BLaER1 (cell line): ENCODE measurements around the gene TMEM163.
"Not testable (repeated sequence)": the region's sequence is repeated elsewhere in the genome, so short reads cannot be mapped to it uniquely, and the experiment has no call there.

Experiments used
- H3K27ac ChIP-seq: shearing (Covaris generic); formaldehyde crosslinking; 2 replicates; pipeline ENCODE4 v1.8.1; 2022
- H3K27me3 ChIP-seq: shearing (Covaris generic); formaldehyde crosslinking; 2 replicates; pipeline ENCODE4 v1.8.1; 2022
- H3K36me3 ChIP-seq: shearing (Covaris generic); formaldehyde crosslinking; 2 replicates; pipeline ENCODE4 v1.8.1; 2022
- H3K4me1 ChIP-seq: shearing (Covaris generic); formaldehyde crosslinking; 2 replicates; pipeline ENCODE4 v1.8.1; 2022
- H3K4me2 ChIP-seq: shearing (Covaris generic); formaldehyde crosslinking; 2 replicates; pipeline ENCODE4 v1.8.1; 2022
- H3K4me3 ChIP-seq: shearing (Covaris generic); formaldehyde crosslinking; 2 replicates; pipeline ENCODE4 v1.8.1; 2022
- H3K9ac ChIP-seq: shearing (Covaris generic); formaldehyde crosslinking; 2 replicates; pipeline ENCODE4 v1.8.1; 2022
- H3K9me3 ChIP-seq: shearing (Covaris generic); formaldehyde crosslinking; 2 replicates; pipeline ENCODE4 v1.8.1; 2022
- H4K20me1 ChIP-seq: shearing (Covaris generic); formaldehyde crosslinking; 2 replicates; pipeline ENCODE4 v1.8.1; 2022
- Cebpa-rat ChIP-seq: shearing (Covaris generic); IDR thresholded peaks from 2 replicates; pipeline ENCODE4 v1.8.1; 2022

The TMEM163 gene

DNA sequence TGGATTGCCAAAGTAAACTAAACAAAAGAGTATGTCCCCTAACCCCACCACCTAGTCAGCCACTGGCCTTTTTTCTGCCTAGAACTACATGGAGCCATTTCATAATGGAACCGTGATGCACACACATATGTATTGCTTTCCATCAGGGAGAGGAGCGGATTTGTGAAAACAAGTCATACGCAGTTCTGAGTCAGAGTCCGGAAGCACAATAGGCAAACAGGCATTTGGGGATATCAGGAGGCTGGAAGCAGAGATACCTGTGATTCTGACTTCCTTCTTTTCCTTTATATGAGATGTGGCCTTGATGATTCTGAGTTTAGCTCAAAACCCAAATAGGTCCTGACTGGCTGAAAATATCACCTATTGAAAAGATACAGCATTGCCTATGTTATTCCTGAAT lies 93.5 kb downstream of the TMEM163 start:
- Histone ChIP-seq H3K4me2 (no peak overlapping the region), H3K27me3 (no peaks in the 10 kb centered on the region), H3K9me3 (no peaks in the 10 kb centered on the region), H3K4me1 (no peaks in the 10 kb centered on the region), H4K20me1 (no peaks in the 10 kb centered on the region), H3K36me3 (no peaks in the 10 kb centered on the region), H3K27ac (no peak overlapping the region), H3K4me3 (no peak overlapping the region), H3K9ac (no peak overlapping the region)
- no peak for TF ChIP-seq Cebpa-rat

DNA sequence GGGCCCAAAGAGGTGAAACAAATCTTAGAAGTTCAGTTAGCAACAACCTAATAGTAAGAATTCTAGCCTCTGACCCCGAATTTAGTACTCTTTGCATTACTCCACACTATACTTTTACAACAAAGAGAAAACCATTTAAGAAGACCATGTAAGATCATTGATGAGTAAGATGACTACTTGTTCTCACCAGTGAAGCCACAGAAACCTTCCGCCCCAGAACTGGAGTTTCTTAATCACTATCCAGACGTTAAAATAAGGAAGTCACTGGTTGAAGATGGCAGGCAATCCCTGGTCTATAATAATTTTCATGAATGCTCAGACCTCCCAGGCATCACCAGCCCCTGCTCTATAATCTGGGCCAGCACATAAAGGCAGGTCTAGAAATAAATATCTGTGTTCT lies 95.0 kb downstream of the TMEM163 start:
- Histone ChIP-seq H3K27me3 (no peaks in the 10 kb centered on the region), H3K27ac (no peak overlapping the region)

GRCh38 chr2:134623046-134623445 lies 95.8 kb downstream of the TMEM163 start:
- Histone ChIP-seq H4K20me1 (no peaks in the 10 kb centered on the region), H3K27me3 (no peaks in the 10 kb centered on the region), H3K9ac (no peak overlapping the region), H3K9me3 (no peaks in the 10 kb centered on the region), H3K4me3 (no peak overlapping the region), H3K4me2 (no peak overlapping the region), H3K27ac (no peak overlapping the region), H3K4me1 (no peaks in the 10 kb centered on the region), H3K36me3 (no peaks in the 10 kb centered on the region)
- no peak for TF ChIP-seq Cebpa-rat

More for the DNA sequence above, 95.0 kb downstream of the TMEM163 start:
- Histone ChIP-seq H3K4me2 (no peak overlapping the region), H3K36me3 (no peaks in the 10 kb centered on the region), H3K9me3 (no peaks in the 10 kb centered on the region), H3K9ac (no peak overlapping the region), H3K4me1 (no peaks in the 10 kb centered on the region), H3K4me3 (no peak overlapping the region), H4K20me1 (no peaks in the 10 kb centered on the region)
- no peak for TF ChIP-seq Cebpa-rat

DNA sequence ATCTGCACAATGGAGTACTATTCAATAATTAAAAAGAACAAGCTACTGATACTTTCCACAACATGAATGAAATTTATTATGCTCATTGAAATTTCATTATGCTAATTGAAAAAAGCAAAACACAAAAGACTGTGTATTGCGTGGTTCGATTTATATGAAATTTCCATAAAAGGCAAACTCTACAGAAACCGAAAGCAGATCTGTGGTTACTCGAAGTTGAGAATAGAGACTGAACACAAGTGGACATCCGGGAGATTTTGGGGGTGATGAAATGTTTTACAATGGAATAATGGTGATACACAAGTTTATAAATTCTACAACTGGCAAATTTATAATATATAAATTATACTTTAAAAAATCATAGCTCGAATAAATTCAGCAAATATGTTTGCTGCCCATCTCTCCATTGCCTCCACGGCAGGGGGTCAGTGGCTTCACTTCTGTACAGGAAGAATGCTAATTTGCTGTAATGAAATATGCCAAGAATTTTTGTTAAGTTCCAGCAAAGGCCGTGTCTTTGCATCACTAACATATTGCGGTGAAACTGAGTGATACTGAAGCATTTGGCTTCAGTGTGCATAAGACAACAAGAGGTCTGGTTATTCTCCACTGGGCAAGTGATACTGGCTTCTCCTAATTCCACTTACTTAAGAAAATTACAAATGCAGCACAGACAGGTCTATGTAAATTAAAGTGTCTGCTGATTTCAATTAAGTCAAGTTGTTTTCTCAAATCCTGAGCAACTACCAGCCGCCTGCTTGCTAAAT lies 96.7 kb downstream of the TMEM163 start:
- Histone ChIP-seq H3K4me1 (no peaks in the 10 kb centered on the region), H3K4me3 (no peak overlapping the region), H3K27ac (no peak overlapping the region), H3K27me3 (no peaks in the 10 kb centered on the region), H3K9ac (no peak overlapping the region), H3K36me3 (no peaks in the 10 kb centered on the region), H3K4me2 (no peak overlapping the region), H4K20me1 (no peaks in the 10 kb centered on the region), H3K9me3 (no peaks in the 10 kb centered on the region)
- TF ChIP-seq Cebpa-rat: no peak

- Histone ChIP-seq H3K9ac (no peak overlapping the region), H4K20me1 (no peaks in the 10 kb centered on the region), H3K27ac (no peak overlapping the region), H3K4me3 (no peak overlapping the region), H3K36me3 (no peaks in the 10 kb centered on the region), H3K4me1 (no peaks in the 10 kb centered on the region), H3K4me2 (no peak overlapping the region), H3K9me3 (no peaks in the 10 kb centered on the region), H3K27me3 (no peaks in the 10 kb centered on the region)
- no peak for TF ChIP-seq Cebpa-rat
Observed at GRCh38 chr2:134619250-134619649, 99.5 kb downstream of the TMEM163 start.

GRCh38 chr2:134615480-134615879 lies 103.3 kb downstream of the TMEM163 start:
- not testable (repeated sequence) for H3K4me2 ChIP-seq, H3K4me1 ChIP-seq, H3K27ac ChIP-seq, H3K36me3 ChIP-seq, H3K27me3 ChIP-seq, H3K9ac ChIP-seq, H4K20me1 ChIP-seq, H3K9me3 ChIP-seq, H3K4me3 ChIP-seq

GRCh38 chr2:134611316-134611715 lies 107.5 kb downstream of the TMEM163 start:
- H3K4me2 ChIP-seq: no peak overlapping the region
- TF ChIP-seq Cebpa-rat: no peak
- no peak overlapping the region for H3K9ac ChIP-seq
- no peaks in the 10 kb centered on the region for H4K20me1 ChIP-seq
- no peaks in the 10 kb centered on the region for H3K4me1 ChIP-seq
- no peaks in the 10 kb centered on the region; the same call in none of the 2 replicates for H3K9me3 ChIP-seq
- H3K27ac ChIP-seq: no peak overlapping the region
- no peaks in the 10 kb centered on the region for H3K36me3 ChIP-seq
- no peak overlapping the region for H3K4me3 ChIP-seq
- no peaks in the 10 kb centered on the region for H3K27me3 ChIP-seq

- no peak overlapping the region for H3K27ac ChIP-seq
Observed at GRCh38 chr2:134610871-134611270, 107.9 kb downstream of the TMEM163 start.

DNA sequence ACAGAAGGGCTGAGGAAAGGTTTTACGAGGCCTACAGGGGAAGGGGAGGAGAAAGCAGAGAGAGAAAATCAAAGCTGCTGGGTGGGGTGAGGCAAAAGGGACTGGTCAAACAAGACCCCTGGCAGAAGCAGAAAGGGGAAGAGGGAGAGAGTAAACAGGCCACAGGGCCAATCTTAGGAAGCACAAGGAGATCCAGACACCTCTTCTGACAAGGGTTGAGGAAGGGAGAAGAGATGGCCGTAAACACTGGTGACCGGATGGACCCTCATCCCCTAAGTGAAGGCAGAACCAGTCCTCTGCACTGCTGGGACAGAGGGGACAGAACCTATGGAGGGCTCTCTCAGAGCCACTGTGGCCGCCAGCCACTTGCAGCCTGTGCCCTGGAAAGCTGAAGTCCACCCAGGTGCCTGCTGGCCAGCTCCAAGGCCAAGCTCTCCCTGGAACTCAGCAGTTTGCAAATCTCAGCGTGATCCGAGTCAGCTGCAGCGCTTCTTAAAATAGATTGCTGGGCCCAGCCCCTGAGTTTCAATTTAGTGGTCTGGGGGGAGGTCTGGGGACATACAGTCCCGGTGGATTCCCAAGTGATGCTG lies 108.8 kb downstream of the TMEM163 start:
- Histone ChIP-seq H3K9ac (no peak overlapping the region), H3K9me3 (no peaks in the 10 kb centered on the region; the same call in none of the 2 replicates), H3K4me2 (no peak overlapping the region), H3K4me3 (no peak overlapping the region), H4K20me1 (no peaks in the 10 kb centered on the region), H3K27ac (no peak overlapping the region), H3K27me3 (no peaks in the 10 kb centered on the region), H3K36me3 (no peaks in the 10 kb centered on the region), H3K4me1 (no peaks in the 10 kb centered on the region)
- no peak for TF ChIP-seq Cebpa-rat

More at GRCh38 chr2:134610871-134611270, 107.9 kb downstream of the TMEM163 start:
- no peaks in the 10 kb centered on the region for H3K4me1 ChIP-seq
- no peaks in the 10 kb centered on the region; the same call in none of the 2 replicates for H3K9me3 ChIP-seq
- H3K9ac ChIP-seq: no peak overlapping the region
- H3K4me2 ChIP-seq: no peak overlapping the region
- H3K36me3 ChIP-seq: no peaks in the 10 kb centered on the region
- no peaks in the 10 kb centered on the region for H3K27me3 ChIP-seq
- TF ChIP-seq Cebpa-rat: no peak
- no peaks in the 10 kb centered on the region for H4K20me1 ChIP-seq
- no peak overlapping the region for H3K4me3 ChIP-seq

GRCh38 chr2:134603966-134604365 lies 114.8 kb downstream of the TMEM163 start:
- no peak for TF ChIP-seq Cebpa-rat
- Histone ChIP-seq H3K27me3 (no peaks in the 10 kb centered on the region), H3K4me2 (no peak overlapping the region), H3K9ac (no peak overlapping the region), H3K4me3 (no peak overlapping the region), H4K20me1 (no peaks in the 10 kb centered on the region), H3K9me3 (no peaks in the 10 kb centered on the region), H3K36me3 (no peaks in the 10 kb centered on the region), H3K4me1 (no peaks in the 10 kb centered on the region), H3K27ac (no peak overlapping the region)
